Endothelial cell of umbilical vein (primary cell): Measurements from ENCODE around the gene ARHGEF7. TPM values are rescaled to one million over a fixed set of nuclear protein-coding genes. Genes with fewer than 3 reads are reported as not detected.

Experiments
- BruUV-seq: library from RNA; stranded (reverse); fragments of 400-500 nt; replicated peaks from 2 replicates; lab custom pipeline; 2021; lab: Mats Ljungman, UMichigan
- CTCF ChIA-PET: fragments of 300-600, 350-600 bp; sonication (Branson Sonifier 250); formaldehyde crosslinking; loops from one replicate; lab custom pipeline; 2021; ENCODE audit warnings: antibody characterized with exemption, inconsistent platforms; lab: Charles Lee
- POLR2A ChIA-PET: fragments of 300-600, 350-600 bp; sonication (Branson Sonifier 250); formaldehyde crosslinking; loops from one replicate; lab custom pipeline; 2021; ENCODE audit warnings: antibody characterized with exemption, inconsistent platforms; lab: Charles Lee
- DNase-seq: peaks from one replicate; pipeline ENCODE4 v3.0.0-alpha.2; 2011; ENCODE audit warnings: low read depth, low spot score
- FAIRE-seq: peaks from 2 replicates; lab custom pipeline; 2011; peaks lifted over from hg19 to GRCh38; lab: Jason Lieb, UNC
- H2AFZ ChIP-seq: 2 replicates; pipeline ENCODE4 v1.6.0; 2012; ENCODE audit warnings: low read depth, low read length, control low read depth, inconsistent platforms
- H3K27ac ChIP-seq: 2 replicates; pipeline ENCODE4 v1.5.1; 2011; ENCODE audit warnings: low read depth, mild to moderate bottlenecking, control low read depth, low read length, moderate library complexity; ENCODE audit not compliant: insufficient read depth
- H3K27me3 ChIP-seq, 2 experiments: 2 replicates each; pipeline versions ENCODE4 v1.6.0 to v1.6.1; 2011; ENCODE audit warnings: low read length in 2 of 2, mixed read lengths in 1 of 2; ENCODE audit not compliant: control insufficient read depth in 2 of 2, insufficient read depth in 2 of 2
- H3K36me3 ChIP-seq, 2 experiments: 2 replicates in 1 of 2; 3 replicates in 1 of 2; pipeline ENCODE4 v1.5.1; 2011; ENCODE audit warnings: low read length in 2 of 2, mild to moderate bottlenecking in 1 of 2, moderate library complexity in 1 of 2; ENCODE audit not compliant: control insufficient read depth in 2 of 2, insufficient read depth in 2 of 2; ENCODE audit errors: extremely low read depth in 1 of 2
- H3K4me1 ChIP-seq: 3 replicates; pipeline ENCODE4 v1.5.1; 2011; ENCODE audit warnings: mild to moderate bottlenecking, low read length; ENCODE audit not compliant: control insufficient read depth, insufficient read depth; ENCODE audit errors: extremely low read depth
- H3K4me2 ChIP-seq: 2 replicates; pipeline ENCODE4 v1.6.1; 2011; ENCODE audit warnings: low read length, control low read depth, mixed read lengths; ENCODE audit not compliant: insufficient read depth
- H3K4me3 ChIP-seq, 3 experiments: fragments of 200-600 bp in 1 of 3; sonication (generic), shearing (Covaris generic) in 1 of 3; replicated peaks in 1 of 3; 2 replicates each; pipeline ENCODE4 v1.5.1; 2011 to 2016; ENCODE audit warnings: control low read depth in 3 of 3, low read length in 3 of 3, mild to moderate bottlenecking in 2 of 3, inconsistent platforms in 1 of 3, low read depth in 1 of 3, moderate library complexity in 1 of 3; ENCODE audit not compliant: insufficient read depth in 1 of 3
- H3K79me2 ChIP-seq: 2 replicates; pipeline ENCODE4 v1.6.0; 2012; ENCODE audit warnings: low read length, inconsistent platforms; ENCODE audit not compliant: control insufficient read depth, insufficient read depth
- H3K9ac ChIP-seq: replicated peaks from 2 replicates; pipeline ENCODE3; 2011; ENCODE audit warnings: low read length, control low read depth; ENCODE audit not compliant: insufficient read depth; ENCODE audit errors: extremely low read depth
- H3K9me1 ChIP-seq: replicated peaks from 3 replicates; pipeline ENCODE4 v1.6.0; 2011; ENCODE audit warnings: mild to moderate bottlenecking, low read length; ENCODE audit not compliant: control insufficient read depth, insufficient read depth; ENCODE audit errors: extremely low read depth
- H3K9me3 ChIP-seq: replicated peaks from 2 replicates; pipeline ENCODE4 v1.5.1; 2012; ENCODE audit warnings: low read length, inconsistent platforms; ENCODE audit not compliant: control insufficient read depth, insufficient read depth
- H4K20me1 ChIP-seq: replicated peaks from 2 replicates; pipeline ENCODE3; 2011; ENCODE audit warnings: mild to moderate bottlenecking, low read length; ENCODE audit not compliant: control insufficient read depth, insufficient read depth; ENCODE audit errors: extremely low read depth
- FOS ChIP-seq: IDR thresholded peaks from 2 replicates; pipeline ENCODE4 v1.6.1; 2011; ENCODE audit warnings: mild to moderate bottlenecking, low read length, moderate library complexity, borderline replicate concordance; ENCODE audit not compliant: insufficient read depth
- GATA2 ChIP-seq: IDR thresholded peaks from 2 replicates; pipeline ENCODE4 v1.7.0; 2011; ENCODE audit warnings: low read depth, mild to moderate bottlenecking, moderate library complexity, mixed read lengths, low read length; ENCODE audit not compliant: insufficient read length, insufficient read depth
- JUN ChIP-seq: IDR thresholded peaks from 2 replicates; pipeline ENCODE4 v1.6.1; 2011; ENCODE audit warnings: borderline replicate concordance, low read depth; ENCODE audit not compliant: insufficient read length, insufficient read depth
- MYC ChIP-seq: IDR thresholded peaks from one replicate; pipeline ENCODE4 v1.6.1; 2011; ENCODE audit warnings: mild to moderate bottlenecking, low read depth, low read length
- POLR2A ChIP-seq: IDR thresholded peaks from 2 replicates; pipeline ENCODE4 v1.6.1; 2012; ENCODE audit warnings: low read depth, mild to moderate bottlenecking, control low read depth, low read length
- POLR2AphosphoS5 ChIP-seq: IDR thresholded peaks from 2 replicates; pipeline ENCODE4 v1.6.1; 2012; ENCODE audit warnings: low read depth, mild to moderate bottlenecking, control low read depth, low read length, moderate library complexity; ENCODE audit not compliant: insufficient read depth
- dilution Hi-C: fragments of 300-500 bp; cut with MboI; formaldehyde crosslinking; loops from one replicate; pipeline ENCODE4 v1.15.0; 2019; ENCODE audit warnings: low sequenced_read_pairs; ENCODE audit not compliant: extremely low pct_ligation_motif_present
- intact Hi-C: fragments of 100-400 bp; cut with micrococcal nuclease; formaldehyde crosslinking; loops from one replicate; pipeline ENCODE4 v1.10.0; 2022
- polyA plus RNA-seq, 4 experiments: library from polyadenylated mRNA; depleted of rRNA in 3 of 4; stranded (reverse) in 3 of 4; unstranded in 1 of 4; fragments of >200 nt; gene quantifications; 2 replicates each; pipeline versions ENCODE4 v1.2.1 to v1.2.3, GENCODE V29; 2011 to 2012; ENCODE audit warnings: missing spikeins in 1 of 4
- total RNA-seq: library from RNA; stranded (reverse); gene quantifications from 2 replicates; pipeline ENCODE4 v1.2.3, GENCODE V29; 2021

The ARHGEF7 gene
- total and polyA plus RNA-seq, 2 donors (not counting 3 experiments of a cell fraction or from before 2014, with no cell fraction given): 94.9 to 155 TPM

GRCh38 chr13:111202745-111203144 lies 87.6 kb downstream of the ARHGEF7 start:
- DNase-seq (peak; percentile 99), FAIRE-seq (peak; percentile 96)
- Histone ChIP-seq H3K9ac (peak overlapping the region; percentile 97), H3K36me3 (peaks cover 2 to 7% of the 10 kb centered on the region in 2 experiments), H3K27me3 (no peaks in the 10 kb centered on the region), H3K4me1 (peaks cover 28% of the 10 kb centered on the region), H4K20me1 (no peaks in the 10 kb centered on the region), H3K4me3 (peak overlapping the region; percentile 65 to 97 (median 82)), H3K9me3 (no peaks in the 10 kb centered on the region), H3K27ac (peak overlapping the region; percentile 100), H3K4me2 (peak overlapping the region; percentile 97), H3K79me2 (peaks cover 75% of the 10 kb centered on the region), H3K9me1 (no peaks in the 10 kb centered on the region), H2AFZ (no peak overlapping the region)
- TF ChIP-seq POLR2A (peak; percentile 80), MYC (no peak), JUN (peak; percentile 79), GATA2 (no peak), POLR2AphosphoS5 (peak; percentile 20), FOS (peak; percentile 18)
- dilution Hi-C loops: no loop called here
- ChIA-PET CTCF (interaction anchor here (0.6 to 3.5 kb wide), 11 partner anchors 9 to 135 kb away, joined by 3 to 14 read pairs (median 6); no protein-coding TSS in a partner anchor), POLR2A (interaction anchor here (1.0 to 1.4 kb wide), 3 partner anchors 18 to 45 kb away, joined by 3 to 5 read pairs (median 3); no protein-coding TSS in a partner anchor)
- intact Hi-C loops: loop anchor here (1.0 to 2.0 kb wide), 5 partner anchors 25 to 496 kb away; partner anchors contain the start of genes ANKRD10 and CARS2
- no TSS peak for BruUV-seq
